ENCODE results near the gene PGS1.

GRCh38 chr17:78329263-78330059, 49.0 kb upstream of the PGS1 start:
- TF ChIP-seq CTCF (IDR thresholded peaks at IDR 0.05; ENCODE audit: poor library complexity) (no peak), EZH2 (IDR thresholded peaks at IDR 0.05; ENCODE audit: borderline replicate concordance) (no peak), EZH2phosphoT487 (IDR thresholded peaks at IDR 0.05; ENCODE audit: low read depth, severe bottlenecking, unreplicated experiment) (no peak)
